HEK293 (cell line): ENCODE data around the gene SCIMP.

Experiments
- CTCF ChIA-PET: fragments of 350-600 bp; formaldehyde crosslinking; extraction: SDS; loops from one replicate; lab custom pipeline; 2021; ENCODE audit warnings: antibody characterized with exemption; lab: Yijun Ruan, JAX
- POLR2A ChIA-PET: fragments of 300-600 bp; formaldehyde crosslinking; extraction: SDS; loops from one replicate; lab custom pipeline; 2020; ENCODE audit warnings: antibody characterized with exemption, inconsistent platforms; lab: Yijun Ruan, JAX
- H3K27ac ChIP-seq: fragments of 200-500 bp; sonication (Bioruptor generic); 2 replicates; pipeline ENCODE4 v1.5.1; 2014; ENCODE audit warnings: low read depth, low read length, control low read depth, inconsistent platforms; ENCODE audit errors: extremely low read depth
- H3K36me3 ChIP-seq, 2 experiments: fragments of 200-500 bp in 1 of 2; sonication (Bioruptor generic) in 1 of 2; 1 replicate in 1 of 2; 2 replicates in 1 of 2; pipeline ENCODE4 v1.5.1; 2014 to 2017; ENCODE audit warnings: inconsistent platforms in 2 of 2, low read length in 2 of 2; ENCODE audit not compliant: control insufficient read depth in 2 of 2, insufficient read depth in 1 of 2
- H3K4me1 ChIP-seq: fragments of 200-500 bp; sonication (Bioruptor generic); 2 replicates; pipeline ENCODE4 v1.5.1; 2014; ENCODE audit warnings: mild to moderate bottlenecking, low read length, inconsistent platforms; ENCODE audit not compliant: control insufficient read depth, insufficient read depth
- H3K4me3 ChIP-seq: 2 replicates; pipeline ENCODE4 v1.5.1; 2011; ENCODE audit warnings: low read depth, mild to moderate bottlenecking, control low read depth, low read length, moderate library complexity
- H3K9me3 ChIP-seq: fragments of 200-500 bp; sonication (Bioruptor generic); 2 replicates; pipeline ENCODE4 v1.5.1; 2014; ENCODE audit warnings: low read depth, low read length, inconsistent platforms; ENCODE audit not compliant: control insufficient read depth, insufficient read depth
- BCL11B ChIP-seq: fragments of 450-650 bp; formaldehyde crosslinking; IDR thresholded peaks from 2 replicates; pipeline ENCODE4 v1.5.1; 2016; ENCODE audit warnings: low read depth, missing biosample characterization, missing genetic modification characterization
- FEZF1 ChIP-seq: fragments of 450-650 bp; formaldehyde crosslinking; IDR thresholded peaks from 2 replicates; pipeline ENCODE4 v1.5.1; 2016; ENCODE audit warnings: missing biosample characterization, missing genetic modification characterization
- KLF16 ChIP-seq: fragments of 450-650 bp; formaldehyde crosslinking; IDR thresholded peaks from 2 replicates; pipeline ENCODE4 v1.5.1; 2017; ENCODE audit warnings: missing biosample characterization, missing genetic modification characterization
- OVOL3 ChIP-seq: fragments of 450-650 bp; formaldehyde crosslinking; IDR thresholded peaks from 2 replicates; pipeline ENCODE4 v1.5.1; 2016; ENCODE audit warnings: missing biosample characterization, missing genetic modification characterization
- REPIN1 ChIP-seq: fragments of 450-650 bp; formaldehyde crosslinking; IDR thresholded peaks from 2 replicates; pipeline ENCODE4 v1.5.1; 2017; ENCODE audit warnings: missing biosample characterization, missing genetic modification characterization, low read depth
- SP3 ChIP-seq: fragments of 450-650 bp; formaldehyde crosslinking; IDR thresholded peaks from 2 replicates; pipeline ENCODE4 v1.5.1; 2016; ENCODE audit warnings: missing biosample characterization, missing genetic modification characterization
- YY2 ChIP-seq: fragments of 450-650 bp; formaldehyde crosslinking; IDR thresholded peaks from 2 replicates; pipeline ENCODE4 v1.5.1; 2016; ENCODE audit warnings: missing biosample characterization, missing genetic modification characterization
- ZBTB7A ChIP-seq: fragments of 450-650 bp; formaldehyde crosslinking; IDR thresholded peaks from 2 replicates; pipeline ENCODE4 v1.5.1; 2016; ENCODE audit warnings: low read depth, missing biosample characterization, missing genetic modification characterization
- ZNF169 ChIP-seq: fragments of 450-650 bp; formaldehyde crosslinking; IDR thresholded peaks from 2 replicates; pipeline ENCODE4 v1.5.1; 2016; ENCODE audit warnings: missing biosample characterization, missing genetic modification characterization
- ZNF184 ChIP-seq: fragments of 450-650 bp; IDR thresholded peaks from 2 replicates; pipeline ENCODE4 v1.5.1; 2018; ENCODE audit warnings: missing biosample characterization, mild to moderate bottlenecking, missing genetic modification characterization
- ZNF223 ChIP-seq: fragments of 450-650 bp; formaldehyde crosslinking; IDR thresholded peaks from 2 replicates; pipeline ENCODE4 v1.5.1; 2016; ENCODE audit warnings: missing biosample characterization, missing genetic modification characterization
- ZNF350 ChIP-seq: fragments of 450-650 bp; formaldehyde crosslinking; IDR thresholded peaks from 2 replicates; pipeline ENCODE4 v1.5.0; 2017; ENCODE audit warnings: missing biosample characterization, mild to moderate bottlenecking, missing genetic modification characterization
- ZNF416 ChIP-seq: fragments of 450-650 bp; formaldehyde crosslinking; IDR thresholded peaks from 2 replicates; pipeline ENCODE4 v1.5.1; 2016; ENCODE audit warnings: missing biosample characterization, missing genetic modification characterization
- ZNF423 ChIP-seq: fragments of 450-650 bp; formaldehyde crosslinking; IDR thresholded peaks from 2 replicates; pipeline ENCODE4 v1.5.1; 2016; ENCODE audit warnings: missing biosample characterization, missing genetic modification characterization
- ZNF529 ChIP-seq: fragments of 450-650 bp; formaldehyde crosslinking; IDR thresholded peaks from 2 replicates; pipeline ENCODE4 v1.5.1; 2017; ENCODE audit warnings: missing genetic modification characterization, missing biosample characterization; ENCODE audit not compliant: insufficient replicate concordance
- ZNF645 ChIP-seq: fragments of 450-650 bp; formaldehyde crosslinking; IDR thresholded peaks from 2 replicates; pipeline ENCODE4; 2016; ENCODE audit warnings: missing biosample characterization, missing genetic modification characterization
- ZNF692 ChIP-seq: fragments of 450-650 bp; formaldehyde crosslinking; IDR thresholded peaks from 2 replicates; pipeline ENCODE4 v1.5.1; 2016; ENCODE audit warnings: missing biosample characterization, missing genetic modification characterization
- ZNF747 ChIP-seq: fragments of 450-650 bp; formaldehyde crosslinking; IDR thresholded peaks from 2 replicates; pipeline ENCODE4 v1.5.1; 2016; ENCODE audit warnings: missing biosample characterization, missing genetic modification characterization
- ZNF792 ChIP-seq: fragments of 450-650 bp; formaldehyde crosslinking; IDR thresholded peaks from 2 replicates; pipeline ENCODE4 v1.5.1; 2016; ENCODE audit warnings: missing biosample characterization, missing genetic modification characterization
- ZSCAN18 ChIP-seq: fragments of 450-650 bp; formaldehyde crosslinking; IDR thresholded peaks from 2 replicates; pipeline ENCODE4 v1.5.1; 2016; ENCODE audit warnings: missing biosample characterization, missing genetic modification characterization
- ZSCAN5A ChIP-seq: fragments of 450-650 bp; formaldehyde crosslinking; IDR thresholded peaks from 2 replicates; pipeline ENCODE4 v1.5.1; 2016; ENCODE audit warnings: missing biosample characterization, missing genetic modification characterization
- TF ChIP-seq, protein P1 (sequence below): sonication (generic); formaldehyde crosslinking; IDR thresholded peaks from 2 replicates; pipeline ENCODE4 v1.8.1; 2022; ENCODE audit warnings: mild to moderate bottlenecking, moderate library complexity, missing genetic modification reagents
- TF ChIP-seq, protein P2 (sequence below): fragments of 450-650 bp; formaldehyde crosslinking; IDR thresholded peaks from 2 replicates; pipeline ENCODE4 v1.5.1; 2016; ENCODE audit warnings: missing biosample characterization, missing genetic modification characterization
- TF ChIP-seq, protein P3 (sequence below): fragments of 450-650 bp; formaldehyde crosslinking; optimal IDR thresholded peaks from 2 replicates; pipeline ENCODE3; 2016; ENCODE audit warnings: missing biosample characterization, mild to moderate bottlenecking, missing genetic modification characterization
- TF ChIP-seq, protein P4 (sequence below): fragments of 450-650 bp; formaldehyde crosslinking; IDR thresholded peaks from 2 replicates; pipeline ENCODE4 v1.5.1; 2017; ENCODE audit warnings: missing biosample characterization, missing genetic modification characterization

The SCIMP gene

GRCh38 chr17:5198472-5198871 lies 36.2 kb downstream of the SCIMP start:
- CTCF ChIA-PET = interaction anchor here (0.6 to 1.7 kb wide), 4 partner anchors 14 to 218 kb away, joined by 3 to 5 read pairs (median 4); no protein-coding TSS in a partner anchor
- POLR2A ChIA-PET = no interaction called here
- H3K4me3 ChIP-seq = no peak overlapping the region
- no peaks in the 10 kb centered on the region for H3K4me1 ChIP-seq
- H3K9me3 ChIP-seq = no peaks in the 10 kb centered on the region
- no peak overlapping the region for H3K27ac ChIP-seq
- no peaks in the 10 kb centered on the region; a peak in 1 of 3 replicates for H3K36me3 ChIP-seq
- TF ChIP-seq ZNF350 (no peak), BCL11B (no peak), ZNF747 (tag by site-specific recombination) (no peak), ZNF423 (no peak), YY2 (tag by site-specific recombination) (no peak), ZNF169 (no peak), ZNF529 (tag by site-specific recombination) (no peak), ZNF416 (tag by site-specific recombination) (no peak), ZSCAN5A (no peak), FEZF1 (tag by site-specific recombination) (no peak), KLF16 (tag by site-specific recombination) (no peak)
- TF ChIP-seq, protein P1, sequence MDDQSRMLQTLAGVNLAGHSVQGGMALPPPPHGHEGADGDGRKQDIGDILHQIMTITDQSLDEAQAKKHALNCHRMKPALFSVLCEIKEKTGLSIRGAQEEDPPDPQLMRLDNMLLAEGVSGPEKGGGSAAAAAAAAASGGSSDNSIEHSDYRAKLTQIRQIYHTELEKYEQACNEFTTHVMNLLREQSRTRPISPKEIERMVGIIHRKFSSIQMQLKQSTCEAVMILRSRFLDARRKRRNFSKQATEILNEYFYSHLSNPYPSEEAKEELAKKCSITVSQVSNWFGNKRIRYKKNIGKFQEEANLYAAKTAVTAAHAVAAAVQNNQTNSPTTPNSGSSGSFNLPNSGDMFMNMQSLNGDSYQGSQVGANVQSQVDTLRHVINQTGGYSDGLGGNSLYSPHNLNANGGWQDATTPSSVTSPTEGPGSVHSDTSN = no peak
- TF ChIP-seq, protein P2, sequence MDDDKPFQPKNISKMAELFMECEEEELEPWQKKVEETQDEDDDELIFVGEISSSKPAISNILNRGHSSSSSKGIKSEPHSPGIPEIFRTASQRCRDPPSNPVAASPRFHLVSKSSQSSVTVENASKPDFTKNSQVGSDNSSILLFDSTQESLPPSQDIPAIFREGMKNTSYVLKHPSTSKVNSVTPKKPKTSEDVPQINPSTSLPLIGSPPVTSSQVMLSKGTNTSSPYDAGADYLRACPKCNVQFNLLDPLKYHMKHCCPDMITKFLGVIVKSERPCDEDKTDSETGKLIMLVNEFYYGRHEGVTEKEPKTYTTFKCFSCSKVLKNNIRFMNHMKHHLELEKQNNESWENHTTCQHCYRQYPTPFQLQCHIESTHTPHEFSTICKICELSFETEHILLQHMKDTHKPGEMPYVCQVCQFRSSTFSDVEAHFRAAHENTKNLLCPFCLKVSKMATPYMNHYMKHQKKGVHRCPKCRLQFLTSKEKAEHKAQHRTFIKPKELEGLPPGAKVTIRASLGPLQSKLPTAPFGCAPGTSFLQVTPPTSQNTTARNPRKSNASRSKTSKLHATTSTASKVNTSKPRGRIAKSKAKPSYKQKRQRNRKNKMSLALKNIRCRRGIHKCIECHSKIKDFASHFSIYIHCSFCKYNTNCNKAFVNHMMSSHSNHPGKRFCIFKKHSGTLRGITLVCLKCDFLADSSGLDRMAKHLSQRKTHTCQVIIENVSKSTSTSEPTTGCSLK (tag by site-specific recombination) = no peak

DNA sequence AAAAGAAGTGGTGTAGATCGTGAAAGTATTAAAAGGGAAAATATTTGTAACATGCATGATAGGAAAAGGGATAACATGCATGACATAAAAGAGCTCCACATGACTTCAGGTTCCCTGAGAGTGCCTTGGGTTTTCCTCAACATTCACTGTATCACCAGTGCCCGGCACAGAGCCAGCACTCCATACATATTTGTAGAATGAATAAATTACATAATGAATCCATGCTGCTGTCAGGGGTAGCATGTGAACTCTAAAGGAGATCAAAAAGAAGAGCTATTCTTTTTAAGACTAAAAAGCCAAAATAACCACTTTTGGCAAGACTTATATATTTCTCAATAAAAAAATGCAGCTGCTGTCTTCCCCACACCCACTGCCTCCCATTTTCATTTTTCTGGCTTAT lies 40.3 kb downstream of the SCIMP start:
- H3K4me1 ChIP-seq = no peaks in the 10 kb centered on the region
- H3K9me3 ChIP-seq = peaks cover 8% of the 10 kb centered on the region
- peaks cover 9 to 14% of the 10 kb centered on the region in 2 experiments for H3K36me3 ChIP-seq
- no peak overlapping the region for H3K4me3 ChIP-seq
- ChIA-PET CTCF (interaction anchor here (0.7 to 0.9 kb wide), 2 partner anchors 42 to 1872 kb away, joined by 3 to 5 read pairs; no protein-coding TSS in a partner anchor), POLR2A (no interaction called here)
- no peak overlapping the region for H3K27ac ChIP-seq
- TF ChIP-seq, protein P3, sequence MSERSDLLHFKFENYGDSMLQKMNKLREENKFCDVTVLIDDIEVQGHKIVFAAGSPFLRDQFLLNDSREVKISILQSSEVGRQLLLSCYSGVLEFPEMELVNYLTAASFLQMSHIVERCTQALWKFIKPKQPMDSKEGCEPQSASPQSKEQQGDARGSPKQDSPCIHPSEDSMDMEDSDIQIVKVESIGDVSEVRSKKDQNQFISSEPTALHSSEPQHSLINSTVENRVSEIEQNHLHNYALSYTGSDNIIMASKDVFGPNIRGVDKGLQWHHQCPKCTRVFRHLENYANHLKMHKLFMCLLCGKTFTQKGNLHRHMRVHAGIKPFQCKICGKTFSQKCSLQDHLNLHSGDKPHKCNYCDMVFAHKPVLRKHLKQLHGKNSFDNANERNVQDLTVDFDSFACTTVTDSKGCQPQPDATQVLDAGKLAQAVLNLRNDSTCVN (tag by site-specific recombination) = no peak
- TF ChIP-seq ZSCAN18 (no peak), ZNF645 (tag by site-specific recombination) (no peak), REPIN1 (tag by site-specific recombination) (no peak), ZNF423 (no peak), ZNF416 (tag by site-specific recombination) (no peak), ZBTB7A (no peak), OVOL3 (tag by site-specific recombination) (no peak), ZNF223 (tag by site-specific recombination) (no peak), ZNF692 (tag by site-specific recombination) (no peak), ZNF792 (tag by site-specific recombination) (no peak), ZNF184 (tag by site-specific recombination) (no peak), SP3 (tag by site-specific recombination) (no peak)
- TF ChIP-seq, protein P4, sequence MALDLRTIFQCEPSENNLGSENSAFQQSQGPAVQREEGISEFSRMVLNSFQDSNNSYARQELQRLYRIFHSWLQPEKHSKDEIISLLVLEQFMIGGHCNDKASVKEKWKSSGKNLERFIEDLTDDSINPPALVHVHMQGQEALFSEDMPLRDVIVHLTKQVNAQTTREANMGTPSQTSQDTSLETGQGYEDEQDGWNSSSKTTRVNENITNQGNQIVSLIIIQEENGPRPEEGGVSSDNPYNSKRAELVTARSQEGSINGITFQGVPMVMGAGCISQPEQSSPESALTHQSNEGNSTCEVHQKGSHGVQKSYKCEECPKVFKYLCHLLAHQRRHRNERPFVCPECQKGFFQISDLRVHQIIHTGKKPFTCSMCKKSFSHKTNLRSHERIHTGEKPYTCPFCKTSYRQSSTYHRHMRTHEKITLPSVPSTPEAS = no peak
